ENCODE data around the gene FBXW8.

DNA sequence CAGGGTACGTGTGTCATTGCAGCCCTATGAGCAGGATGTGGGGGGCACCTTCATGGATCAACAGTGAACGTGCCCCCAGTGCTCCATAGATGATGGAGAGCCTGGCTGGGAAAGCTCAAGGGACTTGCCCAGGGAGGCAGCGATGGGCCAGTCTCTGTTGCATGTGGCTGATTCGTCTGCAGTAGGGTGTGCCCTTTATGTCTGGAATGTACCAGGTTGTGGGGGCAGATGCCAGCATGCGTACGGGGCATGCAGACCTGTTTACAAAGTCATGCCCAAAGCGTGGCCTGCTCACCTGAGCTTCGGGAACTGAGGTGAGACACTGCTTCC is 116.1 kb downstream of the FBXW8 start:
- no peak for TF ChIP-seq POLR2AphosphoS5 (IDR thresholded peaks at IDR 0.05; ENCODE audit: low read depth)
- TF ChIP-seq GABPA (IDR thresholded peaks at IDR 0.05; ENCODE audit: low read depth): no peak

Data from HL-60 (cell line).